H1 (cell line): Measurements from ENCODE around the gene SECTM1. TPM values are rescaled to one million over a fixed set of nuclear protein-coding genes. Genes with fewer than 3 reads are reported as not detected.

Experiments
- KDM5A ChIP-seq: fragments of 200-600 bp; IDR thresholded peaks from 2 replicates; pipeline ENCODE4 v1.7.1; 2012; ENCODE audit warnings: mild to moderate bottlenecking, low read length, inconsistent platforms, mixed read lengths
- MAFK ChIP-seq: IDR thresholded peaks from 2 replicates; pipeline ENCODE4 v1.6.1; 2012; ENCODE audit warnings: low read depth, mild to moderate bottlenecking, improper control_type of control experiment, low read length
- SIRT6 ChIP-seq: IDR thresholded peaks from one replicate; pipeline ENCODE4 v1.7.1; 2012; ENCODE audit warnings: low read length, inconsistent platforms
- TBP ChIP-seq: IDR thresholded peaks from 2 replicates; pipeline ENCODE4 v1.6.1; 2011; ENCODE audit warnings: low read depth, low read length, improper control_type of control experiment
- TCF12 ChIP-seq: IDR thresholded peaks from 2 replicates; pipeline ENCODE4 v1.6.1; 2011; ENCODE audit warnings: low read depth, mild to moderate bottlenecking, low read length
- polyA plus RNA-seq, 7 experiments: library from polyadenylated mRNA; depleted of rRNA in 3 of 7; stranded (reverse) in 5 of 7; unstranded in 2 of 7; fragments of >200 nt in 5 of 7; fragments of 200-250 nt in 2 of 7; gene quantifications; 1 replicate in 5 of 7; 2 replicates in 1 of 7; 4 replicates in 1 of 7; pipeline versions ENCODE4 v1.2.1 to v1.2.3, GENCODE V29; 2011 to 2013; ENCODE audit warnings: missing spikeins in 2 of 7, mixed read lengths in 2 of 7
- total RNA-seq: library from RNA; stranded (reverse); fragmentation: NEBNext Ultra II Directional; extraction: Animal tissue kit (Norgen Biotek cat#: 25700); gene quantifications from 2 replicates; pipeline ENCODE4 v1.2.1, GENCODE V29; 2021

SECTM1 gene
- total and polyA plus RNA-seq, 2 of the 8 experiments (the other 6 are each of a cell fraction or from before 2014, with no cell fraction given): 0.20 to 0.65 TPM

GRCh38 chr17:82323514-82324234 is 9.9 kb downstream of the SECTM1 start (continued):
- TF ChIP-seq SIRT6 (no peak), MAFK (no peak), TBP (no peak), KDM5A (no peak), TCF12 (no peak)
